ENCODE data around the gene NAT10.

GRCh38 chr11:34165786-34166555, 60.5 kb downstream of the NAT10 start:
- TF ChIP-seq POLR2AphosphoS5 (IDR thresholded peaks at IDR 0.05), result no peak
- TF ChIP-seq CTCF (IDR thresholded peaks at IDR 0.05), result no peak
